Mesendoderm (in vitro differentiated cells): ENCODE results near the gene OS9.

ENCODE experiments used
- DNase-seq: peaks from one replicate; pipeline ENCODE4 v3.0.0; 2013
- H2AK5ac ChIP-seq: 2 replicates; pipeline ENCODE4 v1.6.1; 2013; ENCODE audit warnings: low read length, inconsistent platforms
- H2BK120ac ChIP-seq: 2 replicates; pipeline ENCODE4 v1.6.1; 2013; ENCODE audit warnings: low read depth, mild to moderate bottlenecking, low read length, moderate library complexity, mixed read lengths
- H2BK15ac ChIP-seq: replicated peaks from 2 replicates; pipeline ENCODE4 v1.6.1; 2013; ENCODE audit warnings: low read depth, mild to moderate bottlenecking, moderate library complexity
- H2BK5ac ChIP-seq: 2 replicates; pipeline ENCODE4 v1.6.1; 2013; ENCODE audit warnings: low read length, inconsistent platforms
- H3K18ac ChIP-seq: 2 replicates; pipeline ENCODE4 v1.6.1; 2013; ENCODE audit warnings: mild to moderate bottlenecking, low read length, mixed read lengths
- H3K23ac ChIP-seq: one replicate; pipeline ENCODE4 v1.6.1; 2013; ENCODE audit warnings: low read length
- H3K27ac ChIP-seq: 2 replicates; pipeline ENCODE4 v1.5.1; 2013; ENCODE audit warnings: low read depth, mild to moderate bottlenecking, inconsistent platforms, low read length, moderate library complexity
- H3K27me3 ChIP-seq: 2 replicates; pipeline ENCODE4 v1.6.1; 2013; ENCODE audit warnings: low read length, control low read depth, mild to moderate bottlenecking, inconsistent platforms; ENCODE audit not compliant: insufficient read depth, poor library complexity
- H3K36me3 ChIP-seq: 2 replicates; pipeline ENCODE4 v1.6.1; 2013; ENCODE audit warnings: low read length, inconsistent platforms; ENCODE audit not compliant: control insufficient read depth, insufficient read depth
- H3K4ac ChIP-seq: one replicate; pipeline ENCODE4 v1.6.1; 2013; ENCODE audit warnings: low read depth, mild to moderate bottlenecking, low read length, moderate library complexity
- H3K4me1 ChIP-seq: 2 replicates; pipeline ENCODE4 v1.6.1; 2013; ENCODE audit warnings: low read depth, low read length, inconsistent platforms; ENCODE audit not compliant: control insufficient read depth
- H3K4me2 ChIP-seq: 2 replicates; pipeline ENCODE4 v1.6.1; 2013; ENCODE audit warnings: low read length
- H3K4me3 ChIP-seq: 2 replicates; pipeline ENCODE4 v1.5.1; 2013; ENCODE audit warnings: mild to moderate bottlenecking, low read length
- H3K56ac ChIP-seq: one replicate; pipeline ENCODE4 v1.6.1; 2013; ENCODE audit warnings: low read length
- H3K79me1 ChIP-seq: 2 replicates; pipeline ENCODE4 v1.6.1; 2013; ENCODE audit warnings: low read length, inconsistent platforms
- H3K79me2 ChIP-seq: 2 replicates; pipeline ENCODE4 v1.6.1; 2013; ENCODE audit warnings: mild to moderate bottlenecking, low read length; ENCODE audit not compliant: control insufficient read depth, insufficient read depth
- H3K9ac ChIP-seq: 2 replicates; pipeline ENCODE4 v1.6.1; 2013; ENCODE audit warnings: low read length, inconsistent platforms
- H4K5ac ChIP-seq: one replicate; pipeline ENCODE4 v1.6.1; 2013; ENCODE audit warnings: low read length
- H4K8ac ChIP-seq: one replicate; pipeline ENCODE4 v1.6.1; 2013; ENCODE audit warnings: low read depth, mild to moderate bottlenecking, control low read depth, low read length, moderate library complexity
- WGBS: extraction: QIAGEN DNeasy Blood & Tissue Kit; methylation state at CpG from one replicate; pipeline ENCODE4 v1.1.7; 2013; ENCODE audit warnings: low lambda C conversion rate, missing lambda C conversion rate; ENCODE audit not compliant: insufficient coverage; ENCODE audit errors: extremely low coverage; 5-methylcytosine and 5-hydroxymethylcytosine counted together

Gene OS9

DNA sequence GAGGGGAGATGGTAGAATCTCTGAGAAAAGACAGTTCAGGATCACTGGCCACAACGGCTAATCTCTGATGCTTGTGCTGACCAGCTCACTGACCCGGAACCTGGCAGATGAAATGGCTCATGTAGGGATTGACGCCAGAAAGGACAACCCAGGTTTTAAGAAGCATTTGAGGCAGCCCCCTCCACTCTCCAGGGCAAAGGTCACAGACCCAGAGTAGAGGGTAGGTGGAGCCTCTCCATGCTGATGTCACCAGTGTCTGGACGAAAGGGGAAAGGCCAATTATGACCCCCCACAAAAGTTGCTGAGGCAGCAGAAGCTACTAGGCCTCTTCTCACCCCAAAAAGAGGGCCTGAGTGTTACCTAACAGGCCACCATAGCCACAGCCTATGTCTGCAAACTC lies 76.8 kb downstream of the OS9 start:
- no peak overlapping the region for H3K4me2 ChIP-seq
- H3K56ac ChIP-seq: no peak overlapping the region
- no peak overlapping the region for H3K18ac ChIP-seq
- H3K79me1 ChIP-seq: peaks cover 8% of the 10 kb centered on the region
- no peak overlapping the region for H3K23ac ChIP-seq
- no peak overlapping the region for H4K5ac ChIP-seq
- no peak overlapping the region for H2AK5ac ChIP-seq
- H3K4me1 ChIP-seq: peaks cover 5% of the 10 kb centered on the region
- H3K27ac ChIP-seq: no peak overlapping the region
- H3K4ac ChIP-seq: no peak overlapping the region
- peaks cover 3% of the 10 kb centered on the region for H3K79me2 ChIP-seq
- H4K8ac ChIP-seq: no peak overlapping the region
- no CpG with 5 or more reads among the region's 4 CpGs for WGBS
- peak overlapping the region; percentile 55 for H3K9ac ChIP-seq
- no peak overlapping the region for H2BK120ac ChIP-seq
- no peak for DNase-seq
- H2BK15ac ChIP-seq: no peak overlapping the region
- no peak overlapping the region for H3K4me3 ChIP-seq
- H3K27me3 ChIP-seq: peaks cover 6% of the 10 kb centered on the region
- H2BK5ac ChIP-seq: no peak overlapping the region
- H3K36me3 ChIP-seq: peaks cover 2% of the 10 kb centered on the region
